Measurements from ENCODE around the gene CPE.

GRCh38 chr4:165493359-165493758 is 114.6 kb downstream of the CPE start:
- TF ChIP-seq CTCF (IDR thresholded peaks at IDR 0.05) (no peak), POLR2A (IDR thresholded peaks at IDR 0.05) (no peak)

All from lower leg skin (tissue), 3 donors.